Measurements from ENCODE around the gene NEXN. TPM values are rescaled to one million over a fixed set of nuclear protein-coding genes. Genes with fewer than 3 reads are reported as not detected.

Gene NEXN
- total and polyA plus RNA-seq, 8 donors = 12.7 to 64.3 (median 32.9) TPM

GRCh38 chr1:77989744-77990143, 101.3 kb downstream of the NEXN start:
- Histone ChIP-seq H3K4me1 (peaks cover 0 to 16% (median 0%) of the 10 kb centered on the region in 4 donors), H3K36me3 (peaks cover 0 to 11% (median 6%) of the 10 kb centered on the region in 4 donors), H3K27ac (no peak overlapping the region), H3K27me3 (no peaks in the 10 kb centered on the region), H3K4me3 (no peak overlapping the region), H3K9me3 (no peaks in the 10 kb centered on the region)
- no peak for DNase-seq
- WGBS, 5 donors = 89 to 96% (median 95%) methylated on average over 2 of the region's 2 CpGs
- TF ChIP-seq EP300 (IDR thresholded peaks at IDR 0.05) (no peak), POLR2A (IDR thresholded peaks at IDR 0.05) (no peak), POLR2AphosphoS5 (IDR thresholded peaks at IDR 0.05) (no peak), CTCF (IDR thresholded peaks at IDR 0.05) (no peak)
- intact Hi-C loops (cut with DNase I; ENCODE audit: low total_unique reads) = no loop called here

- Histone ChIP-seq H3K4me3 (no peak overlapping the region), H3K4me1 (peaks cover 0 to 6% (median 0%) of the 10 kb centered on the region in 4 donors), H3K27ac (no peak overlapping the region), H3K9me3 (no peaks in the 10 kb centered on the region), H3K36me3 (peaks cover 0 to 16% (median 9%) of the 10 kb centered on the region in 4 donors), H3K27me3 (no peaks in the 10 kb centered on the region)
- intact Hi-C loops (cut with DNase I; ENCODE audit: low total_unique reads) = no loop called here
- DNase-seq = no peak
- 75 to 94% (median 85%) methylated on average over 3 of the region's 3 CpGs for WGBS, 5 donors
- no peak for TF ChIP-seq POLR2AphosphoS5 (IDR thresholded peaks at IDR 0.05)
Observed at GRCh38 chr1:77990629-77991204, 102.3 kb downstream of the NEXN start.

GRCh38 chr1:77991638-77992037, 103.2 kb downstream of the NEXN start:
- intact Hi-C loops (cut with DNase I; ENCODE audit: low total_unique reads) = no loop called here
- Histone ChIP-seq H3K9me3 (no peaks in the 10 kb centered on the region), H3K27ac (no peak overlapping the region), H3K27me3 (no peaks in the 10 kb centered on the region), H3K36me3 (peaks cover 0 to 20% (median 11%) of the 10 kb centered on the region in 4 donors), H3K4me1 (no peaks in the 10 kb centered on the region), H3K4me3 (no peak overlapping the region)
- no peak for TF ChIP-seq POLR2AphosphoS5 (IDR thresholded peaks at IDR 0.05)
- TF ChIP-seq CTCF (IDR thresholded peaks at IDR 0.05) = no peak
- TF ChIP-seq EP300 (IDR thresholded peaks at IDR 0.05) = no peak
- TF ChIP-seq POLR2A (IDR thresholded peaks at IDR 0.05) = no peak
- no peak for DNase-seq

Other genes starting within 250 kb of the NEXN start
- 100 to 1,000 TPM in 3 of 5 donors, 10 to 100 TPM in 2; 12.2 to 167 (median 103) TPM for gene ZZZ3, start 206.0 kb upstream of the NEXN start, total RNA-seq
- gene ZZZ3, start 206.0 kb upstream of the NEXN start, polyA plus RNA-seq = 10 to 100 TPM in 1 of 3 donors, 1 to 10 TPM in 2; 9.1 to 10.7 (median 9.6) TPM
- gene USP33, start 128.8 kb upstream of the NEXN start, total RNA-seq = 100 to 1,000 TPM in 2 of 5 donors, 10 to 100 TPM in 3; 51.8 to 174 (median 89.3) TPM
- gene USP33, start 128.8 kb upstream of the NEXN start, polyA plus RNA-seq = 10 to 100 TPM; 17.3 to 19.1 (median 17.4) TPM
- gene MIGA1, start 109.0 kb upstream of the NEXN start, total RNA-seq = 10 to 100 TPM in 3 of 5 donors, 1 to 10 TPM in 2; 6.4 to 40.6 (median 23.9) TPM
- gene MIGA1, start 109.0 kb upstream of the NEXN start, polyA plus RNA-seq = 1 to 10 TPM; 1.6 to 3.1 (median 2.2) TPM
- gene FUBP1, start 90.4 kb downstream of the NEXN start, total RNA-seq = 100 to 1,000 TPM in 3 of 5 donors, 10 to 100 TPM in 2; 39.4 to 394 (median 110) TPM
- 10 to 100 TPM; 25.6 to 48.0 (median 39.3) TPM for gene FUBP1, start 90.4 kb downstream of the NEXN start, polyA plus RNA-seq
- 10 to 100 TPM in 4 of 5 donors, 1 to 10 TPM in 1; 7.2 to 65.7 (median 19.2) TPM for gene DNAJB4, start 116.3 kb downstream of the NEXN start, total RNA-seq
- 10 to 100 TPM in 2 of 3 donors, 1 to 10 TPM in 1; 7.3 to 13.1 (median 12.3) TPM for gene DNAJB4, start 116.3 kb downstream of the NEXN start, polyA plus RNA-seq
- 10 to 100 TPM in 1 of 5 donors, 1 to 10 TPM in 4; 2.3 to 23.8 (median 8.4) TPM for gene GIPC2, start 157.3 kb downstream of the NEXN start, total RNA-seq
- gene GIPC2, start 157.3 kb downstream of the NEXN start, polyA plus RNA-seq = 1 to 10 TPM; 4.0 to 5.8 (median 4.6) TPM